ENCODE results near the gene KCNC3. TPM values are rescaled to one million over a fixed set of nuclear protein-coding genes. Genes with fewer than 3 reads are reported as not detected.

Gene KCNC3
- total and polyA plus RNA-seq, 2 of the 13 experiments (the other 11 are each of a cell fraction or from before 2014, with no cell fraction given): 0.29 to 1.7 TPM

GRCh38 chr19:50331994-50332243 is 2.7 kb upstream of the KCNC3 start:
- FAIRE-seq: no peak
- no peak for ATAC-seq
- no peak overlapping the region; a peak in 1 of 6 replicates for H3K4me3 ChIP-seq (replicated peaks in 1 of 3; ENCODE audit: insufficient read depth in 1 of 3, low read depth in 2 of 3, low read length in 3 of 3)
- no peaks in the 10 kb centered on the region for H3K79me2 ChIP-seq (ENCODE audit: insufficient read depth, low read length)
- no peak overlapping the region for H3K27ac ChIP-seq (ENCODE audit: extremely low read length, insufficient read depth, low read length)
- BruUV-seq (replicated peaks): no TSS peak
- no peak overlapping the region for H3K9ac ChIP-seq (ENCODE audit: insufficient read depth, low read depth, low read length)
- peaks cover 56% of the 10 kb centered on the region for H3K4me1 ChIP-seq (ENCODE audit: insufficient read depth, low read length)
- H3K27me3 ChIP-seq (ENCODE audit: control insufficient read depth in 1 of 2, insufficient read depth in 2 of 2, low read length in 2 of 2): no peaks in the 10 kb centered on the region
- peak overlapping the region; percentile 99; the same call in 1 of the 2 replicates for H3K4me2 ChIP-seq (ENCODE audit: low read depth, low read length)
- intact Hi-C loops (cut with micrococcal nuclease; ENCODE audit: unreplicated experiment): no loop called here
- in situ Hi-C loops (cut with HindIII; ENCODE audit: extremely low pct_ligation_motif_present, low pct_unique_long_range_greater_than_20kb): no loop called here
- no peaks in the 10 kb centered on the region for H3K9me3 ChIP-seq (ENCODE audit: low read length)
- 68% methylated on average over 2 of the region's 2 CpGs for WGBS (ENCODE audit: low lambda C conversion rate)
- CTCF ChIA-PET (ENCODE audit: low intra/inter-chr PET ratio, low total read pairs): no interaction called here
- no peaks in the 10 kb centered on the region for H3K36me3 ChIP-seq (replicated peaks in 1 of 2; ENCODE audit: control insufficient read depth in 1 of 2, insufficient read depth in 2 of 2, low read length in 2 of 2)
- POLR2A ChIA-PET: no interaction called here
- H2AFZ ChIP-seq (ENCODE audit: low read length): no peak overlapping the region
- TF ChIP-seq ELK4 (CRISPR knock-in tag; IDR thresholded peaks at IDR 0.05; ENCODE audit: borderline replicate concordance): no peak
- no peak for TF ChIP-seq ZNF616 (CRISPR knock-in tag; IDR thresholded peaks at IDR 0.05; ENCODE audit: low read depth)
- TF ChIP-seq NFYB (CRISPR knock-in tag; IDR thresholded peaks at IDR 0.05): no peak
- no peak for TF ChIP-seq IRX3 (CRISPR knock-in tag; IDR thresholded peaks at IDR 0.05; ENCODE audit: borderline replicate concordance, low read depth)
- no peak for TF ChIP-seq HIC2 (CRISPR knock-in tag; IDR thresholded peaks at IDR 0.05; ENCODE audit: low read depth)
- TF ChIP-seq GLI4 (CRISPR knock-in tag; IDR thresholded peaks at IDR 0.05; ENCODE audit: borderline replicate concordance): no peak
- TF ChIP-seq ZNF335 (CRISPR knock-in tag; IDR thresholded peaks at IDR 0.05): no peak
- no peak for TF ChIP-seq ADNP (CRISPR knock-in tag; IDR thresholded peaks at IDR 0.05)
- no peak for TF ChIP-seq GPBP1L1 (CRISPR knock-in tag; IDR thresholded peaks at IDR 0.05)
- TF ChIP-seq ZSCAN25 (CRISPR knock-in tag; IDR thresholded peaks at IDR 0.05): no peak
- TF ChIP-seq ZSCAN5A (CRISPR knock-in tag; IDR thresholded peaks at IDR 0.05; ENCODE audit: borderline replicate concordance): no peak
- no peak for TF ChIP-seq CENPBD1 (CRISPR knock-in tag; IDR thresholded peaks at IDR 0.05; ENCODE audit: borderline replicate concordance, low read depth)
- TF ChIP-seq HNF4G (IDR thresholded peaks at IDR 0.05; ENCODE audit: borderline replicate concordance, low read depth, low read length): no peak
- TF ChIP-seq HNF4G (CRISPR knock-in tag; IDR thresholded peaks at IDR 0.05; ENCODE audit: borderline replicate concordance, low read depth): no peak
- H4K20me1 ChIP-seq (ENCODE audit: insufficient read depth, low read length): 0 out of 2 replicates have a peak, but pooled peaks cover 3% of the 10 kb centered on the region
- DNase-seq (ENCODE audit: low spot score): no peak

Measured in HepG2 (cell line).